Hepatocyte (in vitro differentiated cells): ENCODE data around the gene LSM14A. TPM values are rescaled to one million over a fixed set of nuclear protein-coding genes. Genes with fewer than 3 reads are reported as not detected.
A peak's percentile ranks its signal among the peaks of the same experiment; 100 is the strongest.

Source experiments
- DNase-seq: peaks from one replicate; pipeline ENCODE4 v3.0.0-alpha.2; 2016; ENCODE audit warnings: low spot score
- H2AFZ ChIP-seq: fragments of 200-600 bp; sonication (generic); 2 replicates; pipeline ENCODE4 v1.6.0; 2016; ENCODE audit warnings: antibody characterized with exemption, mild to moderate bottlenecking
- H3K27ac ChIP-seq: fragments of 200-600 bp; sonication (generic); 2 replicates; pipeline ENCODE4 v1.5.1; 2016; ENCODE audit warnings: mild to moderate bottlenecking
- H3K27me3 ChIP-seq: fragments of 200-600 bp; sonication (generic); 2 replicates; pipeline ENCODE4 v1.6.1; 2016
- H3K36me3 ChIP-seq: fragments of 200-600 bp; sonication (generic); replicated peaks from 2 replicates; pipeline ENCODE4 v1.5.1; 2016; ENCODE audit warnings: low read depth; ENCODE audit not compliant: insufficient read depth
- H3K4me1 ChIP-seq: fragments of 200-600 bp; sonication (generic); 2 replicates; pipeline ENCODE4 v1.5.1; 2016; ENCODE audit warnings: mild to moderate bottlenecking, moderate library complexity; ENCODE audit not compliant: insufficient read depth
- H3K4me2 ChIP-seq: fragments of 200-600 bp; sonication (generic); 2 replicates; pipeline ENCODE4 v1.6.0; 2016
- H3K4me3 ChIP-seq: fragments of 200-600 bp; sonication (generic); 2 replicates; pipeline ENCODE4 v1.5.1; 2016; ENCODE audit warnings: mild to moderate bottlenecking
- H3K79me2 ChIP-seq: fragments of 200-600 bp; sonication (generic); 2 replicates; pipeline ENCODE4 v1.6.0; 2017; ENCODE audit warnings: mild to moderate bottlenecking
- H3K9me2 ChIP-seq: fragments of 200-600 bp; sonication (generic); replicated peaks from 2 replicates; pipeline ENCODE4 v1.6.0; 2017; ENCODE audit warnings: mild to moderate bottlenecking; ENCODE audit not compliant: insufficient read depth
- H3K9me3 ChIP-seq: fragments of 200-600 bp; sonication (generic); 2 replicates; pipeline ENCODE4 v1.5.1; 2016; ENCODE audit warnings: low read depth, mild to moderate bottlenecking
- H4K20me1 ChIP-seq: fragments of 200-600 bp; sonication (generic); 2 replicates; pipeline ENCODE4 v1.6.0; 2016; ENCODE audit warnings: mild to moderate bottlenecking; ENCODE audit not compliant: insufficient read depth, poor library complexity, severe bottlenecking
- CTCF ChIP-seq: fragments of 200-600 bp; sonication (generic); IDR thresholded peaks from 2 replicates; pipeline ENCODE4 v1.5.1; 2016; ENCODE audit warnings: antibody characterized with exemption, mild to moderate bottlenecking; ENCODE audit not compliant: poor library complexity
- EZH2 ChIP-seq: fragments of 200-600 bp; sonication (generic); IDR thresholded peaks from 2 replicates; pipeline ENCODE4 v1.6.1; 2016; ENCODE audit warnings: antibody characterized with exemption, mild to moderate bottlenecking, borderline replicate concordance
- EZH2phosphoT487 ChIP-seq: fragments of 200-600 bp; sonication (generic); IDR thresholded peaks from one replicate; pipeline ENCODE4 v1.6.1; 2018; ENCODE audit warnings: antibody characterized with exemption, mild to moderate bottlenecking, low read depth, moderate library complexity; ENCODE audit not compliant: unreplicated experiment, severe bottlenecking
- WGBS: methylation state at CpG from one replicate; pipeline ENCODE4 v1.1.6; 2016; ENCODE audit warnings: low lambda C conversion rate; ENCODE audit errors: missing lambda C conversion rate; 5-methylcytosine and 5-hydroxymethylcytosine counted together
- polyA plus RNA-seq: library from polyadenylated mRNA; unstranded; fragments of >200 nt; fragmentation: Nextera tagmentation; extraction: Ambion mirVana; gene quantifications from 2 replicates; pipeline ENCODE4 v1.2.1, GENCODE V29; 2016
- total RNA-seq: library from RNA; depleted of rRNA; stranded (reverse); fragments of >200 nt; gene quantifications from 2 replicates; pipeline ENCODE4 v1.2.3, GENCODE V29; 2014

Gene LSM14A
- total and polyA plus RNA-seq, 2 experiments from 2014 or later: 64.7 to 96.5 TPM

GRCh38 chr19:34134190-34135053, 37.9 kb upstream of the LSM14A start:
- peak overlapping the region; percentile 99 for H2AFZ ChIP-seq
- H3K27ac ChIP-seq: peak overlapping the region; percentile 97
- no peaks in the 10 kb centered on the region for H3K36me3 ChIP-seq
- peak overlapping the region; percentile 95 for H3K4me2 ChIP-seq
- no peaks in the 10 kb centered on the region for H4K20me1 ChIP-seq
- H3K79me2 ChIP-seq: no peaks in the 10 kb centered on the region
- H3K9me2 ChIP-seq: no peaks in the 10 kb centered on the region
- peak; percentile 90 for DNase-seq
- peak overlapping the region; percentile 84 for H3K4me3 ChIP-seq
- H3K4me1 ChIP-seq: peaks cover 6% of the 10 kb centered on the region
- TF ChIP-seq EZH2phosphoT487 (no peak), CTCF (no peak), EZH2 (no peak)
- no peaks in the 10 kb centered on the region for H3K27me3 ChIP-seq
- H3K9me3 ChIP-seq: no peaks in the 10 kb centered on the region
- WGBS: 1% methylated on average over 40 of the region's 63 CpGs

- Histone ChIP-seq H3K27ac (peak overlapping the region; percentile 97), H4K20me1 (no peaks in the 10 kb centered on the region), H3K4me1 (peaks cover 6% of the 10 kb centered on the region), H3K4me3 (peak overlapping the region; percentile 84), H3K27me3 (no peaks in the 10 kb centered on the region), H3K4me2 (peak overlapping the region; percentile 95), H3K9me3 (no peaks in the 10 kb centered on the region), H3K36me3 (no peaks in the 10 kb centered on the region), H3K9me2 (no peaks in the 10 kb centered on the region), H2AFZ (peak overlapping the region; percentile 99), H3K79me2 (no peaks in the 10 kb centered on the region)
- DNase-seq: no peak
- TF ChIP-seq EZH2phosphoT487 (no peak), CTCF (no peak), EZH2 (no peak)
- WGBS: 65% methylated on average over 23 of the region's 24 CpGs
Measured at GRCh38 chr19:34135054-34135800, 37.1 kb upstream of the LSM14A start.

GRCh38 chr19:34135821-34136611, 36.3 kb upstream of the LSM14A start:
- Histone ChIP-seq H3K9me2 (no peaks in the 10 kb centered on the region), H3K27me3 (no peaks in the 10 kb centered on the region), H2AFZ (no peak overlapping the region), H4K20me1 (no peaks in the 10 kb centered on the region), H3K36me3 (no peaks in the 10 kb centered on the region), H3K4me3 (no peak overlapping the region), H3K4me1 (peaks cover 6% of the 10 kb centered on the region), H3K27ac (peak overlapping the region; percentile 97), H3K79me2 (no peaks in the 10 kb centered on the region), H3K4me2 (no peak overlapping the region), H3K9me3 (no peaks in the 10 kb centered on the region)
- TF ChIP-seq EZH2: no peak
- no peak for TF ChIP-seq CTCF
- TF ChIP-seq EZH2phosphoT487: no peak
- DNase-seq: peak; percentile 16
- WGBS: 48% methylated on average over 7 of the region's 7 CpGs
